ENCODE results near the gene BUD13. TPM values are rescaled to one million over a fixed set of nuclear protein-coding genes. Genes with fewer than 3 reads are reported as not detected.

Gene BUD13, protein sequence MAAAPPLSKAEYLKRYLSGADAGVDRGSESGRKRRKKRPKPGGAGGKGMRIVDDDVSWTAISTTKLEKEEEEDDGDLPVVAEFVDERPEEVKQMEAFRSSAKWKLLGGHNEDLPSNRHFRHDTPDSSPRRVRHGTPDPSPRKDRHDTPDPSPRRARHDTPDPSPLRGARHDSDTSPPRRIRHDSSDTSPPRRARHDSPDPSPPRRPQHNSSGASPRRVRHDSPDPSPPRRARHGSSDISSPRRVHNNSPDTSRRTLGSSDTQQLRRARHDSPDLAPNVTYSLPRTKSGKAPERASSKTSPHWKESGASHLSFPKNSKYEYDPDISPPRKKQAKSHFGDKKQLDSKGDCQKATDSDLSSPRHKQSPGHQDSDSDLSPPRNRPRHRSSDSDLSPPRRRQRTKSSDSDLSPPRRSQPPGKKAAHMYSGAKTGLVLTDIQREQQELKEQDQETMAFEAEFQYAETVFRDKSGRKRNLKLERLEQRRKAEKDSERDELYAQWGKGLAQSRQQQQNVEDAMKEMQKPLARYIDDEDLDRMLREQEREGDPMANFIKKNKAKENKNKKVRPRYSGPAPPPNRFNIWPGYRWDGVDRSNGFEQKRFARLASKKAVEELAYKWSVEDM
- 30.0 TPM for total RNA-seq (2021; ENCODE audit: unreplicated experiment)
- 20.6 TPM for polyA plus RNA-seq (2012; ENCODE audit: insufficient read length)
- percentile 93 among the genes with signal in this experiment for Bru-seq, nascent RNA
- percentile 83 among the genes with signal in this experiment for BruChase-seq, experiment 1, labeled RNA remaining after a 2-hour chase
- percentile 70 among the genes with signal in this experiment for BruChase-seq, experiment 2, labeled RNA remaining after a 6-hour chase
- long read RNA-seq, transcript BUD13-201 (10 exons, 2,196 nt), result major isoform, 11 of 47 reads
- long read RNA-seq, partial matches to known transcripts, result 26 of 47 reads
- long read RNA-seq, other reads (novel, unspliced or antisense), result 10 of 47 reads

DNA sequence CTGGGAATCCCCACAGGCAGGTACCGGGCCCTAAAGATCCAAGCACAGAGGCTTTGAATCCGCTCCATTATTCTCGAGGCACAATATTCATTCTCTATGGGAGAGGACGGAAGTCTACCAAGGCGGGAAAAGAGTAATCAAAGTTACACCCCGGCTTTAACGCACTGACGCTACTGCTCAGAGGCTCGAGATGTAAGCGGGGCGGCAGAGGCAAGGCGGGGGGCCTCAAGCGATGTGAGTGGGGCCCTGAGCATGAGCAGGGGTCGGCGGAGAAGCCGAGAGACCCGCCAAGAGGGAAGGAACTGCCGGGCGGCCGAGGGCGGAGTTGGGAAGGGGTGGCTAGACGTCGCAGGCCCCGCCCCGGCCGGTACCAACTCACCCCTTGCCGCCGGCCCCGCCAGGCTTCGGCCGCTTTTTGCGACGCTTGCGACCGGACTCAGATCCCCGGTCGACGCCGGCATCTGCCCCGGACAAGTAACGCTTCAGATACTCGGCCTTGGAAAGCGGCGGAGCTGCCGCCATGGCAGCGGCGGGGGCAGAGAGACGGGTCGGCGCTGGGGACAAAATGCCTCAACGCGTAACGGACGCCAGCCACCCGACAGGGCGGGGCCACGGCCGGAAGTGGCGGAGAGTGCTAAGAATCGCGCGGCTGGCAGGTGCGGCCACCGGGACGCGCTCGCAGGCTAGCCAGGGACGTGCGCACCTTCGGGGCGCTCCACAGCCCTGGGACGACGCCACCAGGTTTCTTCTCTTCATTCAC, at the start of gene BUD13:
Gene BUD13 (minus strand): TSS at position 545 of the 760 bp plus-strand sequence. CDS start 23 bp downstream, at position 522.
- ATAC-seq, result peak; percentile 95
- in situ Hi-C loops (cut with HindIII; ENCODE audit: low pct_unique_long_range_greater_than_20kb, low sequenced_read_pairs), result no loop called here
- Histone ChIP-seq H3K27ac (ENCODE audit: low read length) (peak within 1 kb of the TSS; percentile 99), H3K4me1 (ENCODE audit: control insufficient read depth, insufficient read depth, low read length) (peaks cover 20% of the 10 kb centered on the region), H3K27me3 (ENCODE audit: control insufficient read depth, insufficient read depth, low read length) (no peaks in the 10 kb centered on the region), H3K36me3 (ENCODE audit: control insufficient read depth, insufficient read depth, low read length) (peaks cover 12% of the 10 kb centered on the region), H3K9me3 (ENCODE audit: control insufficient read depth, insufficient read depth, low read depth, low read length) (no peaks in the 10 kb centered on the region), H3K4me3 (ENCODE audit: low read depth in 2 of 2, low read length in 2 of 2) (peak within 1 kb of the TSS; percentile 90 to 96)
- POLR2A ChIA-PET, result interaction anchor here (1.7 kb wide), 1 partner anchor 14 kb away, joined by 3 read pairs; no protein-coding TSS in a partner anchor
- no TSS peak for BruUV-seq (replicated peaks)
- CTCF ChIA-PET, result interaction anchor here (1.2 kb wide), 1 partner anchor 17 kb away, joined by 4 read pairs; no protein-coding TSS in a partner anchor
- TF ChIP-seq, protein P1, sequence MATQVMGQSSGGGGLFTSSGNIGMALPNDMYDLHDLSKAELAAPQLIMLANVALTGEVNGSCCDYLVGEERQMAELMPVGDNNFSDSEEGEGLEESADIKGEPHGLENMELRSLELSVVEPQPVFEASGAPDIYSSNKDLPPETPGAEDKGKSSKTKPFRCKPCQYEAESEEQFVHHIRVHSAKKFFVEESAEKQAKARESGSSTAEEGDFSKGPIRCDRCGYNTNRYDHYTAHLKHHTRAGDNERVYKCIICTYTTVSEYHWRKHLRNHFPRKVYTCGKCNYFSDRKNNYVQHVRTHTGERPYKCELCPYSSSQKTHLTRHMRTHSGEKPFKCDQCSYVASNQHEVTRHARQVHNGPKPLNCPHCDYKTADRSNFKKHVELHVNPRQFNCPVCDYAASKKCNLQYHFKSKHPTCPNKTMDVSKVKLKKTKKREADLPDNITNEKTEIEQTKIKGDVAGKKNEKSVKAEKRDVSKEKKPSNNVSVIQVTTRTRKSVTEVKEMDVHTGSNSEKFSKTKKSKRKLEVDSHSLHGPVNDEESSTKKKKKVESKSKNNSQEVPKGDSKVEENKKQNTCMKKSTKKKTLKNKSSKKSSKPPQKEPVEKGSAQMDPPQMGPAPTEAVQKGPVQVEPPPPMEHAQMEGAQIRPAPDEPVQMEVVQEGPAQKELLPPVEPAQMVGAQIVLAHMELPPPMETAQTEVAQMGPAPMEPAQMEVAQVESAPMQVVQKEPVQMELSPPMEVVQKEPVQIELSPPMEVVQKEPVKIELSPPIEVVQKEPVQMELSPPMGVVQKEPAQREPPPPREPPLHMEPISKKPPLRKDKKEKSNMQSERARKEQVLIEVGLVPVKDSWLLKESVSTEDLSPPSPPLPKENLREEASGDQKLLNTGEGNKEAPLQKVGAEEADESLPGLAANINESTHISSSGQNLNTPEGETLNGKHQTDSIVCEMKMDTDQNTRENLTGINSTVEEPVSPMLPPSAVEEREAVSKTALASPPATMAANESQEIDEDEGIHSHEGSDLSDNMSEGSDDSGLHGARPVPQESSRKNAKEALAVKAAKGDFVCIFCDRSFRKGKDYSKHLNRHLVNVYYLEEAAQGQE (IDR thresholded peaks at IDR 0.05; ENCODE audit: insufficient read depth in 1 of 2, low read depth in 2 of 2, low read length in 1 of 2), result peak in 1 of 2 experiments; percentile 79; a peak in 2 of 4 replicates
- peak; percentile 97 for TF ChIP-seq POLR2AphosphoS5 (IDR thresholded peaks at IDR 0.05; ENCODE audit: low read depth, low read length)
- TF ChIP-seq, protein P2, sequence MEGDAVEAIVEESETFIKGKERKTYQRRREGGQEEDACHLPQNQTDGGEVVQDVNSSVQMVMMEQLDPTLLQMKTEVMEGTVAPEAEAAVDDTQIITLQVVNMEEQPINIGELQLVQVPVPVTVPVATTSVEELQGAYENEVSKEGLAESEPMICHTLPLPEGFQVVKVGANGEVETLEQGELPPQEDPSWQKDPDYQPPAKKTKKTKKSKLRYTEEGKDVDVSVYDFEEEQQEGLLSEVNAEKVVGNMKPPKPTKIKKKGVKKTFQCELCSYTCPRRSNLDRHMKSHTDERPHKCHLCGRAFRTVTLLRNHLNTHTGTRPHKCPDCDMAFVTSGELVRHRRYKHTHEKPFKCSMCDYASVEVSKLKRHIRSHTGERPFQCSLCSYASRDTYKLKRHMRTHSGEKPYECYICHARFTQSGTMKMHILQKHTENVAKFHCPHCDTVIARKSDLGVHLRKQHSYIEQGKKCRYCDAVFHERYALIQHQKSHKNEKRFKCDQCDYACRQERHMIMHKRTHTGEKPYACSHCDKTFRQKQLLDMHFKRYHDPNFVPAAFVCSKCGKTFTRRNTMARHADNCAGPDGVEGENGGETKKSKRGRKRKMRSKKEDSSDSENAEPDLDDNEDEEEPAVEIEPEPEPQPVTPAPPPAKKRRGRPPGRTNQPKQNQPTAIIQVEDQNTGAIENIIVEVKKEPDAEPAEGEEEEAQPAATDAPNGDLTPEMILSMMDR (IDR thresholded peaks at IDR 0.05), result no peak
- TF ChIP-seq SIN3A (IDR thresholded peaks at IDR 0.05; ENCODE audit: borderline replicate concordance, insufficient read depth, low read depth, low read length), result peak; percentile 94; the same call in 1 of the 2 replicates
- TF ChIP-seq TCF7L2 (IDR thresholded peaks at IDR 0.05; ENCODE audit: low read depth, low read length), result peak; percentile 25; the same call in 1 of the 2 replicates
- intact Hi-C loops (cut with micrococcal nuclease; ENCODE audit: unreplicated experiment), result no loop called here
- DNase-seq (ENCODE audit: low read depth, low spot score), result no peak

DNA sequence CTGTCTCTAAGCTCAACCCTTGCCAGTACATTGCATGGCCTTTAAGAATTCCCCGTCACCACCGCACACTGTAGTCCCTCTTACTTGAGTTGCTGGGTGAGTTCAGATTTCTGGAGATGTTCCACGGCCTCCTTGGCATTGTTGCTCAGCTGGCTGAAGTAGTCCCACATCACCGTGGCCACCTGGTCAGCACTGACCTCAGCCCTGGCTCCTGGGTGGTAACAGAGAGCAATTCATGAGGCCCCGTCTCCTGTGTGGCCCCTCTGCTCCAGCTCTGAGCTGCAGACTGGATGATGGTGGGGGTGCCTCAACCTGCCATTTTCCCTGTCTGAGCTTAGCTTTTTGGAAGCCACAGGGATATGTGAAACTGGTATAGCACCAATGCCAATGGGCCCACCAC, 49.8 kb upstream of the BUD13 start:
- BruUV-seq (replicated peaks), result no TSS peak
- Histone ChIP-seq H3K4me3 (ENCODE audit: low read depth in 2 of 2, low read length in 2 of 2) (no peak overlapping the region), H3K27ac (ENCODE audit: low read length) (no peak overlapping the region), H3K4me1 (ENCODE audit: control insufficient read depth, insufficient read depth, low read length) (no peaks in the 10 kb centered on the region), H3K9me3 (ENCODE audit: control insufficient read depth, insufficient read depth, low read depth, low read length) (no peaks in the 10 kb centered on the region), H3K27me3 (ENCODE audit: control insufficient read depth, insufficient read depth, low read length) (no peaks in the 10 kb centered on the region), H3K36me3 (ENCODE audit: control insufficient read depth, insufficient read depth, low read length) (no peaks in the 10 kb centered on the region)
- intact Hi-C loops (cut with micrococcal nuclease; ENCODE audit: unreplicated experiment) (no loop called here), in situ Hi-C loops (cut with HindIII; ENCODE audit: low pct_unique_long_range_greater_than_20kb, low sequenced_read_pairs) (no loop called here)
- ChIA-PET CTCF (interaction anchor here (1.9 kb wide), 1 partner anchor 13 kb away, joined by 5 read pairs; no protein-coding TSS in a partner anchor), POLR2A (interaction anchor here (0.5 to 0.9 kb wide), 2 partner anchors 13 to 296 kb away, joined by 3 to 4 read pairs; no protein-coding TSS in a partner anchor)
- no peak for TF ChIP-seq SIN3A (IDR thresholded peaks at IDR 0.05; ENCODE audit: borderline replicate concordance, insufficient read depth, low read depth, low read length)
- ATAC-seq (no peak), DNase-seq (ENCODE audit: low read depth, low spot score) (no peak)
